A549 (cell line): ENCODE results near the gene SLC6A19. TPM values are rescaled to one million over a fixed set of nuclear protein-coding genes. Genes with fewer than 3 reads are reported as not detected.

Experiments
- ATAC-seq, 2 experiments: fragments of 200-7000 bp in 1 of 2; fragments of >200 bp in 1 of 2; cut with Nextera tagmentation in 1 of 2; cut with Tn5 transposase in 1 of 2; 3 replicates each; pipeline versions ENCODE4 v1.8.0 to v1.9.1; 2018 to 2020; ENCODE audit warnings: mild to moderate bottlenecking in 1 of 2, moderate library complexity in 1 of 2
- CTCF ChIA-PET: fragments of 300-600 bp; sonication (Branson Sonifier 250); formaldehyde crosslinking; extraction: SDS; loops from one replicate; lab custom pipeline; 2021; ENCODE audit warnings: antibody characterized with exemption, inconsistent platforms; lab: Yijun Ruan, JAX
- POLR2A ChIA-PET: fragments of 350-600 bp; formaldehyde crosslinking; extraction: SDS; loops from one replicate; lab custom pipeline; 2021; ENCODE audit warnings: antibody characterized with exemption, inconsistent platforms; lab: Yijun Ruan, JAX
- DNase-seq, 2 experiments: peaks; one replicate each; pipeline versions ENCODE4 v3.0.0 to v3.0.0-alpha.2; 2011 to 2016; ENCODE audit warnings: low read depth in 1 of 2, low spot score in 1 of 2
- FAIRE-seq: peaks from 2 replicates; lab custom pipeline; 2011; peaks lifted over from hg19 to GRCh38; lab: Jason Lieb, UNC
- H3K27ac ChIP-seq, 2 experiments: fragments of >200 bp; sonication (Bioruptor Twin); formaldehyde crosslinking; 3 replicates each; pipeline ENCODE4 v1.5.1; 2016 to 2017
- H3K4me1 ChIP-seq: fragments of >200 bp; sonication (Bioruptor Twin); formaldehyde crosslinking; 3 replicates; pipeline ENCODE4 v1.6.1; 2016
- H3K4me2 ChIP-seq: fragments of >200 bp; sonication (Bioruptor Twin); formaldehyde crosslinking; 3 replicates; pipeline ENCODE4 v1.6.1; 2016
- H3K4me3 ChIP-seq: fragments of >200 bp; sonication (Bioruptor Twin); formaldehyde crosslinking; 3 replicates; pipeline ENCODE4 v1.5.1; 2016
- H3K9me3 ChIP-seq: fragments of >200 bp; sonication (Bioruptor Twin); formaldehyde crosslinking; 3 replicates; pipeline ENCODE4 v1.6.1; 2016
- CHD2 ChIP-seq: fragments of 150-350 bp; IDR thresholded peaks from 2 replicates; pipeline ENCODE4 v1.6.1; 2014; ENCODE audit warnings: low read length; ENCODE audit not compliant: partially characterized antibody
- EHMT2 ChIP-seq: fragments of 200-600 bp; sonication (generic); IDR thresholded peaks from 2 replicates; pipeline ENCODE4 v1.6.1; 2016; ENCODE audit warnings: antibody characterized with exemption, low read depth, mild to moderate bottlenecking, moderate library complexity
- ESRRA ChIP-seq: fragments of 150-350 bp; IDR thresholded peaks from 2 replicates; pipeline ENCODE4 v1.6.1; 2014; ENCODE audit warnings: mild to moderate bottlenecking, low read length, borderline replicate concordance
- FOSL2 ChIP-seq, 2 experiments: fragments of 450-650 bp in 1 of 2; fragments of >200 bp in 1 of 2; sonication (Bioruptor Twin) in 1 of 2; formaldehyde crosslinking; IDR thresholded peaks; 2 replicates each; pipeline versions ENCODE4 v1.5.0 to v1.6.1; 2016 to 2020; ENCODE audit warnings: mild to moderate bottlenecking in 1 of 2, moderate library complexity in 1 of 2
- HMGXB4 ChIP-seq: fragments of 250-450 bp; sonication (Bioruptor Pico); IDR thresholded peaks from 2 replicates; pipeline ENCODE4 v1.5.0; 2021; ENCODE audit warnings: mild to moderate bottlenecking, moderate library complexity, borderline replicate concordance
- HOXB13 ChIP-seq: fragments of 250-450 bp; sonication (Bioruptor Pico); IDR thresholded peaks from 2 replicates; pipeline ENCODE4 v1.5.0; 2020; ENCODE audit warnings: low read depth, mild to moderate bottlenecking, moderate library complexity
- HOXB5 ChIP-seq: fragments of 250-450 bp; sonication (Bioruptor Pico); IDR thresholded peaks from 2 replicates; pipeline ENCODE4 v1.5.0; 2020; ENCODE audit warnings: mild to moderate bottlenecking, moderate library complexity
- KDM1A ChIP-seq: fragments of 200-600 bp; sonication (generic); IDR thresholded peaks from 2 replicates; pipeline ENCODE4 v1.6.1; 2016; ENCODE audit warnings: low read depth, mild to moderate bottlenecking
- MAX ChIP-seq: IDR thresholded peaks from 2 replicates; pipeline ENCODE4 v1.6.1; 2012
- SREBF2 ChIP-seq: fragments of 450-650 bp; IDR thresholded peaks from 2 replicates; pipeline ENCODE4 v1.6.1; 2014; ENCODE audit warnings: mild to moderate bottlenecking, moderate library complexity
- TFCP2L1 ChIP-seq: fragments of 250-450 bp; sonication (Bioruptor Pico); IDR thresholded peaks from 2 replicates; pipeline ENCODE4 v1.5.0; 2021; ENCODE audit warnings: mild to moderate bottlenecking
- TP53 ChIP-seq: fragments of 250-450 bp; sonication (Bioruptor Pico); IDR thresholded peaks from 2 replicates; pipeline ENCODE4 v1.5.0; 2021; ENCODE audit warnings: mild to moderate bottlenecking, moderate library complexity
- USF2 ChIP-seq: fragments of 450-650 bp; IDR thresholded peaks from 2 replicates; pipeline ENCODE4 v1.6.1; 2014; ENCODE audit warnings: antibody characterized with exemption
- ZSCAN20 ChIP-seq: fragments of 250-450 bp; sonication (Bioruptor Pico); IDR thresholded peaks from 2 replicates; pipeline ENCODE4 v1.8.0; 2022; ENCODE audit warnings: mild to moderate bottlenecking, moderate library complexity
- WGBS: methylation state at CpG from one replicate; pipeline ENCODE4 v1.1.6; 2017; ENCODE audit errors: missing lambda C conversion rate; 5-methylcytosine and 5-hydroxymethylcytosine counted together
- polyA plus RNA-seq, 4 experiments: library from polyadenylated mRNA; depleted of rRNA in 3 of 4; stranded (reverse); fragments of >200 nt; fragmentation: RNase III in 1 of 4; extraction: RNeasy Plus Mini Kit Qiagen cat#74134 plus additional on column Dnase treatment in 1 of 4; gene quantifications; 2 replicates in 3 of 4; 3 replicates in 1 of 4; pipeline ENCODE4 v1.2.3, GENCODE V29; 2011 to 2017
- TF ChIP-seq, protein P1 (sequence below): fragments of 200-600 bp; sonication (generic); IDR thresholded peaks from 2 replicates; pipeline ENCODE4 v1.6.1; 2016; ENCODE audit warnings: antibody characterized with exemption, mild to moderate bottlenecking, moderate library complexity
- TF ChIP-seq, protein P2 (sequence below): fragments of >200 bp; sonication (Bioruptor Twin); formaldehyde crosslinking; IDR thresholded peaks from 2 replicates; pipeline ENCODE4 v1.6.1; 2016

Gene SLC6A19
- polyA plus RNA-seq, 2 of the 4 experiments (the other 2 are of a cell fraction) = 0.01 TPM; not detected in 1

DNA sequence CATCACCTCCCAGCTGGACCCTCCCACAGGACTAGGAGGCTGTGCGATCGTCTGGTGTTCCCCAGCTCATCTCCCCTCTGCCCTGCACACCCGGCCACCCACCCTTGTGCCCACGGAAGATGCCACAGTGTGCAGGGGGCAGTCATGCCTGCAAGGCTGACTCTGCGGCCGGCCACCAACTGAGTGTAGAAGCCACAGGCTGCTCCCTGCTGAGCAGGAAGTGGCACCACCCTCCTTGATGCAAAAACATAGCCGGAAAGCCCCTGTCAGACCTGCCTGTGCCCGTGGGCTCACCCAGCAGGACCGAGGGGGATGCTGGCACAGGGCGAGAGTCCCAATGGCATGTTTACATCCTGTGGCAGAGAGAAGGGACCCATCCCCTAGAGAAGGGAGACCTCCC is 49.2 kb upstream of the SLC6A19 start:
- no peak for DNase-seq
- H3K4me1 ChIP-seq = peaks cover 8% of the 10 kb centered on the region; the same call in 1 of the 3 replicates
- CTCF ChIA-PET = interaction anchor here (2.2 to 7.4 kb wide), 4 partner anchors 10 to 22 kb away, joined by 6 to 55 read pairs (median 33); no protein-coding TSS in a partner anchor
- ATAC-seq = no peak
- FAIRE-seq = no peak
- 42% methylated on average over 7 of the region's 10 CpGs for WGBS
- TF ChIP-seq, protein P1, sequence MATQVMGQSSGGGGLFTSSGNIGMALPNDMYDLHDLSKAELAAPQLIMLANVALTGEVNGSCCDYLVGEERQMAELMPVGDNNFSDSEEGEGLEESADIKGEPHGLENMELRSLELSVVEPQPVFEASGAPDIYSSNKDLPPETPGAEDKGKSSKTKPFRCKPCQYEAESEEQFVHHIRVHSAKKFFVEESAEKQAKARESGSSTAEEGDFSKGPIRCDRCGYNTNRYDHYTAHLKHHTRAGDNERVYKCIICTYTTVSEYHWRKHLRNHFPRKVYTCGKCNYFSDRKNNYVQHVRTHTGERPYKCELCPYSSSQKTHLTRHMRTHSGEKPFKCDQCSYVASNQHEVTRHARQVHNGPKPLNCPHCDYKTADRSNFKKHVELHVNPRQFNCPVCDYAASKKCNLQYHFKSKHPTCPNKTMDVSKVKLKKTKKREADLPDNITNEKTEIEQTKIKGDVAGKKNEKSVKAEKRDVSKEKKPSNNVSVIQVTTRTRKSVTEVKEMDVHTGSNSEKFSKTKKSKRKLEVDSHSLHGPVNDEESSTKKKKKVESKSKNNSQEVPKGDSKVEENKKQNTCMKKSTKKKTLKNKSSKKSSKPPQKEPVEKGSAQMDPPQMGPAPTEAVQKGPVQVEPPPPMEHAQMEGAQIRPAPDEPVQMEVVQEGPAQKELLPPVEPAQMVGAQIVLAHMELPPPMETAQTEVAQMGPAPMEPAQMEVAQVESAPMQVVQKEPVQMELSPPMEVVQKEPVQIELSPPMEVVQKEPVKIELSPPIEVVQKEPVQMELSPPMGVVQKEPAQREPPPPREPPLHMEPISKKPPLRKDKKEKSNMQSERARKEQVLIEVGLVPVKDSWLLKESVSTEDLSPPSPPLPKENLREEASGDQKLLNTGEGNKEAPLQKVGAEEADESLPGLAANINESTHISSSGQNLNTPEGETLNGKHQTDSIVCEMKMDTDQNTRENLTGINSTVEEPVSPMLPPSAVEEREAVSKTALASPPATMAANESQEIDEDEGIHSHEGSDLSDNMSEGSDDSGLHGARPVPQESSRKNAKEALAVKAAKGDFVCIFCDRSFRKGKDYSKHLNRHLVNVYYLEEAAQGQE = no peak
- TF ChIP-seq KDM1A (no peak), ESRRA (no peak), MAX (no peak), HOXB13 (CRISPR knock-in tag) (no peak), SREBF2 (no peak), CHD2 (no peak), EHMT2 (no peak), ZSCAN20 (CRISPR knock-in tag) (no peak)
- TF ChIP-seq, all 56 proteins: peak for 0
- POLR2A ChIA-PET = no interaction called here
- H3K4me3 ChIP-seq = no peak overlapping the region
- no peaks in the 10 kb centered on the region for H3K9me3 ChIP-seq
- no peak overlapping the region for H3K27ac ChIP-seq
- no peak overlapping the region for H3K4me2 ChIP-seq

DNA sequence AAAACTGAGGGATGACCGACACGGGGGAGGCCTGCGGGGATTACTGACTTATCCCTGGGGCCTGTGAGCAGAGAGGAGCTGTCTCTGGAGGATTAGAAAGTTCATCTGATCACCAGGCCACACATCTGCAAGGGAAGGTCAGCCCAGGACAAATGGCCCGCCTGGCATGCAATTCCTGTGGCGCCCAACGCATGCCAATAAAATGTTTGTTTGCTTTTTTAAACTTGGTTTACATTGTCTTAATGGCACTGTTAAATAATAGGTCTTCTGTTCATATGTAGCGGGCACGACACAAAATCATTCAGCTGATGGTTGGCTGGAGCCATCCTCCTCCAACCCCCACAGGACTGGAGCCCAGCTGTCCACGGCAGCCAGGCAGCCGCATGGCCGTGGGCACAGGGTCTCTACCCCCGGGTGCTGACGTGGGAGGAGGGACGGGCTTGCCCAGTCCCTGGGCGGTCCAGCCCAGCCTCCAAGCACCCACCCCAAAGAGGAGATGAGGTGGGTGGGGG is 48.6 kb upstream of the SLC6A19 start:
- no peak overlapping the region for H3K27ac ChIP-seq
- CTCF ChIA-PET = interaction anchor here (2.2 to 7.4 kb wide), 4 partner anchors 9 to 22 kb away, joined by 6 to 55 read pairs (median 33); no protein-coding TSS in a partner anchor
- 62% methylated on average over 13 of the region's 15 CpGs for WGBS

More for the DNA sequence above, 48.6 kb upstream of the SLC6A19 start:
- no peak for TF ChIP-seq TP53 (CRISPR knock-in tag)
- no peak for TF ChIP-seq HMGXB4
- TF ChIP-seq USF2 = no peak
- no peak for TF ChIP-seq FOSL2 (IDR thresholded peaks at IDR 0.05)
- no peak for TF ChIP-seq FOSL2 (CRISPR knock-in tag; IDR thresholded peaks at IDR 0.05)
- no peak for TF ChIP-seq HOXB5 (CRISPR knock-in tag)
- TF ChIP-seq, protein P2, sequence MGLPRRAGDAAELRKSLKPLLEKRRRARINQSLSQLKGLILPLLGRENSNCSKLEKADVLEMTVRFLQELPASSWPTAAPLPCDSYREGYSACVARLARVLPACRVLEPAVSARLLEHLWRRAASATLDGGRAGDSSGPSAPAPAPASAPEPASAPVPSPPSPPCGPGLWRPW = no peak
- no peak for TF ChIP-seq TFCP2L1 (CRISPR knock-in tag)
- TF ChIP-seq, all 56 proteins: peak for 0
- ATAC-seq (peak in 1 of 2 experiments; percentile 13; a peak in 2 of 6 replicates), DNase-seq (no peak), FAIRE-seq (no peak)
- Histone ChIP-seq H3K9me3 (no peaks in the 10 kb centered on the region), H3K4me2 (no peak overlapping the region), H3K4me1 (peaks cover 8% of the 10 kb centered on the region; the same call in 1 of the 3 replicates), H3K4me3 (no peak overlapping the region)
- POLR2A ChIA-PET = no interaction called here
